Measurements from ENCODE around the gene TFR2. TPM values are rescaled to one million over a fixed set of nuclear protein-coding genes. Genes with fewer than 3 reads are reported as not detected.

The TFR2 gene
- total RNA-seq, 4 donors from 2014 or later: 0.38 to 1.1 (median 0.84) TPM

GRCh38 chr7:100684534-100685042 lies 43.2 kb upstream of the TFR2 start:
- 90% methylated on average over 2 of the region's 16 CpGs; no CpG with 5 or more reads in 1 of the 2 donors for WGBS, 2 donors
- Histone ChIP-seq H3K9me3 (no peaks in the 10 kb centered on the region), H3K27me3 (no peaks in the 10 kb centered on the region), H3K4me3 (no peak overlapping the region), H3K27ac (no peak overlapping the region), H3K4me1 (peaks cover 14 to 45% (median 27%) of the 10 kb centered on the region in 3 donors), H3K36me3 (peaks cover 55 to 97% (median 64%) of the 10 kb centered on the region in 3 donors)
- TF ChIP-seq CTCF (IDR thresholded peaks at IDR 0.05) (no peak), POLR2A (IDR thresholded peaks at IDR 0.05) (no peak)
- intact Hi-C loops (cut with DNase I): no loop called here
- DNase-seq: no peak

- 80 to 100% methylated on average over 1 of the region's 37 CpGs for WGBS, 2 donors
- H3K36me3 ChIP-seq: peaks cover 60 to 97% (median 70%) of the 10 kb centered on the region in 3 donors
- intact Hi-C loops (cut with DNase I): no loop called here
Observed at GRCh38 chr7:100683659-100684533, 42.5 kb upstream of the TFR2 start.

GRCh38 chr7:100682991-100683658 lies 41.8 kb upstream of the TFR2 start:
- DNase-seq: no peak
- 92 to 94% methylated on average over 11 to 17 of the region's 28 CpGs for WGBS, 2 donors
- Histone ChIP-seq H3K4me1 (peaks cover 20 to 45% (median 20%) of the 10 kb centered on the region in 3 donors), H3K9me3 (no peaks in the 10 kb centered on the region), H3K27ac (no peak overlapping the region), H3K4me3 (no peak overlapping the region), H3K27me3 (no peaks in the 10 kb centered on the region), H3K36me3 (peaks cover 67 to 97% (median 73%) of the 10 kb centered on the region in 3 donors)
- intact Hi-C loops (cut with DNase I): no loop called here
- TF ChIP-seq CTCF (IDR thresholded peaks at IDR 0.05) (no peak), POLR2A (IDR thresholded peaks at IDR 0.05) (no peak)

More at GRCh38 chr7:100683659-100684533, 42.5 kb upstream of the TFR2 start:
- Histone ChIP-seq H3K4me3 (no peak overlapping the region), H3K9me3 (no peaks in the 10 kb centered on the region), H3K4me1 (peaks cover 20 to 45% (median 25%) of the 10 kb centered on the region in 3 donors), H3K27me3 (no peaks in the 10 kb centered on the region), H3K27ac (no peak overlapping the region)
- no peak for DNase-seq
- TF ChIP-seq CTCF (IDR thresholded peaks at IDR 0.05): no peak
- no peak for TF ChIP-seq POLR2A (IDR thresholded peaks at IDR 0.05)

GRCh38 chr7:100682228-100682741 lies 40.9 kb upstream of the TFR2 start:
- intact Hi-C loops (cut with DNase I): no loop called here
- Histone ChIP-seq H3K4me1 (peaks cover 17 to 51% (median 20%) of the 10 kb centered on the region in 3 donors), H3K36me3 (peaks cover 68 to 97% (median 73%) of the 10 kb centered on the region in 3 donors), H3K4me3 (no peak overlapping the region), H3K9me3 (no peaks in the 10 kb centered on the region), H3K27me3 (no peaks in the 10 kb centered on the region), H3K27ac (peak overlapping the region in 1 of 4 donors; percentile 86)
- 23 to 48% methylated on average over 6 of the region's 25 CpGs for WGBS, 2 donors
- no peak for DNase-seq
- TF ChIP-seq CTCF (IDR thresholded peaks at IDR 0.05) (no peak), POLR2A (IDR thresholded peaks at IDR 0.05) (no peak)

Data from esophagus squamous epithelium (tissue), 5 donors.